Testis (tissue), 5 donors: ENCODE results near the gene MEIKIN. TPM values are rescaled to one million over a fixed set of nuclear protein-coding genes. Genes with fewer than 3 reads are reported as not detected.

Source experiments
- DNase-seq: peaks from one replicate; pipeline ENCODE4 v3.0.0-alpha.2; 2019
- H3K27ac ChIP-seq, 2 donors: fragments of 200-600 bp; sonication (generic); one replicate each; pipeline ENCODE4 v1.5.1; 2019
- H3K27me3 ChIP-seq: fragments of 200-600 bp; sonication (generic); one replicate; pipeline ENCODE4 v1.5.1; 2019
- H3K36me3 ChIP-seq: fragments of 200-600 bp; sonication (generic); one replicate; pipeline ENCODE4 v1.5.1; 2017; ENCODE audit warnings: low read depth; ENCODE audit errors: missing control alignments
- H3K4me1 ChIP-seq: fragments of 200-600 bp; sonication (generic); one replicate; pipeline ENCODE4 v1.5.1; 2019
- H3K4me3 ChIP-seq, 2 donors: fragments of 200-600 bp; sonication (generic); one replicate each; pipeline ENCODE4 v1.5.1; 2017 to 2019
- H3K9me3 ChIP-seq: fragments of 200-600 bp; sonication (generic); one replicate; pipeline ENCODE4 v1.5.1; 2017
- CTCF ChIP-seq, 3 experiments: fragments of 450-650 bp in 2 of 3; fragments of 200-600 bp in 1 of 3; sonication (generic) in 1 of 3; IDR thresholded peaks; one replicate each; pipeline ENCODE4 v1.5.1; 2016 to 2019; ENCODE audit warnings: antibody characterized with exemption in 3 of 3, mild to moderate bottlenecking in 2 of 3, moderate library complexity in 1 of 3
- POLR2A ChIP-seq: fragments of 450-650 bp; IDR thresholded peaks from one replicate; pipeline ENCODE4 v1.6.1; 2017; ENCODE audit warnings: antibody characterized with exemption, mild to moderate bottlenecking, moderate library complexity
- WGBS, 2 donors: methylation state at CpG; one replicate each; pipeline ENCODE4 v1.1.5; 2018; 5-methylcytosine and 5-hydroxymethylcytosine counted together
- intact Hi-C: fragments of 100-400 bp; cut with DNase I; formaldehyde crosslinking; loops from one replicate; pipeline ENCODE4 v1.15.1; 2023; ENCODE audit warnings: low total_unique reads
- long read RNA-seq, 2 donors: transcript quantifications; one replicate each; lab custom pipeline, GENCODE V29; 2026
- polyA plus RNA-seq: library from polyadenylated mRNA; stranded (reverse); fragments of 350-450 nt; fragmentation: Illumina TruSeq; extraction: RNeasy Lipid Tissue Mini Kit (QIAGEN cat#74804); gene quantifications from one replicate; pipeline ENCODE4 v1.2.3, GENCODE V29; 2014; ENCODE audit warnings: low read depth, low replicate concordance; ENCODE audit not compliant: insufficient read depth
- total RNA-seq, 2 donors: library from RNA; depleted of rRNA; stranded (reverse); fragments of >200 nt; gene quantifications; one replicate each; pipeline ENCODE4 v1.2.3, GENCODE V29; 2016

MEIKIN gene
- total RNA-seq (10 to 100 TPM; 15.1 to 27.0 TPM), polyA plus RNA-seq (13.6 TPM)
- long read RNA-seq, donor 1, result 0 reads
- long read RNA-seq, donor 2, result 0 reads

- Histone ChIP-seq H3K4me1 (no peaks in the 10 kb centered on the region), H3K9me3 (no peaks in the 10 kb centered on the region), H3K4me3 (peak within 1 kb of the TSS; percentile 34 to 52), H3K27ac (peak within 1 kb of the TSS; percentile 24 to 66), H3K27me3 (no peaks in the 10 kb centered on the region), H3K36me3 (no peaks in the 10 kb centered on the region)
- 55 to 71% methylated on average over 24 of the region's 24 CpGs for WGBS, 2 donors
- intact Hi-C loops, result no loop called here
- TF ChIP-seq CTCF (IDR thresholded peaks at IDR 0.05), result no peak
- TF ChIP-seq POLR2A, result no peak
- peak; percentile 74 for DNase-seq
Measured at GRCh38 chr5:131945551-131946168, at the start of gene MEIKIN. TSS of gene MEIKIN (minus strand) at chr5:131945663. CDS start at chr5:131945505, 158 bp downstream.

DNA sequence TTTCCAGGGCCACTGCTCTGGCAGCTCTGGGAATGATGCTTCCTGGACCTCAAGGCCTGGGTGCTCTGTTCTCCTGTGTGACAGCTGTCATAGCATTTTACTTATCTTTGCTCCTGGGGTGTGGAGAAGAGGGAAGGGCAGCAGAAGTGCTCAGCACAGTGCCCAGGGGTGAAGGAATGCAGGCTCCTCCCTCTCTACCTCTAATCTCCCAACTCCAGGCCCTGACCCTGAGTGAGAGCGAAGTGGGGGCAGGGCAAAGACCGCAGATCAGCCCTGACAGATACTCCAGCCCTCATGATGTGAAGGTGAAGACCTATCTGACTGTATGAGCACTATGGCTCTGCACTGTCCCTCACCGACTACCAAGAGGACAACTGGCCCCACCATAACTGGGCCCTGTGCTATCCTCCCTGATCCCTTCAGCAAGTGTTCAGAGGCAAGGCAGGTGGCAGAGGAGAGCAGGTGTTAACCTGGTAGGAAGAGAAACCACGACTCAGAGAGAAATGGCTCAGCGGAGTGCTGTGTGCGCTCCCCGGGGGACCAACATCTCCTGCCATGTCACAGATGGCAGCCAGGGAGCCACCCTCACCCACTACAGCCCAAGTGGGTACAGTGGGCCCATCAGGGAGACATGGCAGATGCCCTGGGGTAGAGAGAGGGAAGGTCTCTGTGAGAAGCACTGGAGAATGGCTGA is 49.2 kb upstream of the MEIKIN start:
- Histone ChIP-seq H3K27ac (no peak overlapping the region), H3K9me3 (no peaks in the 10 kb centered on the region), H3K4me1 (peaks cover 8% of the 10 kb centered on the region), H3K27me3 (no peaks in the 10 kb centered on the region), H3K36me3 (no peaks in the 10 kb centered on the region), H3K4me3 (no peak overlapping the region)
- DNase-seq, result no peak
- 87 to 89% methylated on average over 7 of the region's 7 CpGs for WGBS, 2 donors
- intact Hi-C loops, result no loop called here
- TF ChIP-seq CTCF (IDR thresholded peaks at IDR 0.05) (no peak), POLR2A (no peak)

- Histone ChIP-seq H3K27me3 (no peaks in the 10 kb centered on the region), H3K9me3 (no peaks in the 10 kb centered on the region), H3K27ac (no peak overlapping the region), H3K4me3 (no peak overlapping the region), H3K36me3 (no peaks in the 10 kb centered on the region), H3K4me1 (peaks cover 3% of the 10 kb centered on the region)
- TF ChIP-seq CTCF (IDR thresholded peaks at IDR 0.05) (no peak), POLR2A (no peak)
- no peak for DNase-seq
- intact Hi-C loops, result no loop called here
- WGBS, 2 donors, result 80 to 95% methylated on average over 5 to 7 of the region's 7 CpGs
Measured at GRCh38 chr5:131994090-131994489, 48.6 kb upstream of the MEIKIN start.

GRCh38 chr5:131993676-131994075 is 48.2 kb upstream of the MEIKIN start:
- H3K27ac ChIP-seq, result no peak overlapping the region
- H3K4me3 ChIP-seq, result no peak overlapping the region
- 91 to 93% methylated on average over 4 of the region's 4 CpGs for WGBS, 2 donors
- TF ChIP-seq CTCF (IDR thresholded peaks at IDR 0.05), result no peak
- no peak for TF ChIP-seq POLR2A
- DNase-seq, result no peak
- no peaks in the 10 kb centered on the region for H3K27me3 ChIP-seq
- H3K4me1 ChIP-seq, result no peaks in the 10 kb centered on the region
- no peaks in the 10 kb centered on the region for H3K36me3 ChIP-seq
- intact Hi-C loops, result no loop called here
- no peaks in the 10 kb centered on the region for H3K9me3 ChIP-seq
